ENCODE results near the gene TAF3.

DNA sequence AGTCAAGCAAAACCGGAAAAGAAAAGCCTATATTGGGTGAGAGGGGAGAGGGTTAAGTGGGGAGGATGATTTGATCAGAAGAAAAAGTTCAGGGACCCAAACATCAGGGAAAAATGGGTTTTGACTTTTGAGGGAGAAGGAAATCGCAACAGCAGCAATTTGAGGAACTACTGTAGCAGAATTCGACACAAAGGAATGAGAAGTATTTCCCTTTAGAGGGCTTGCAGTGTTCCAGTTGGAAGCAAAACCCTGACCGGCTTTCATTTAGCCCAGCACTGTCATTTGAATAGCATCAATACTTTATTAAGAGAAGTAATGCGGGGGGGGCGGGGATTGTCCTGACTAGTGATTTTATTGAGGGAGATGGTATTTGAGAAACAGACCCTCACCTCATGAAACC, 199.0 kb downstream of the TAF3 start:
- TF ChIP-seq, protein P1, sequence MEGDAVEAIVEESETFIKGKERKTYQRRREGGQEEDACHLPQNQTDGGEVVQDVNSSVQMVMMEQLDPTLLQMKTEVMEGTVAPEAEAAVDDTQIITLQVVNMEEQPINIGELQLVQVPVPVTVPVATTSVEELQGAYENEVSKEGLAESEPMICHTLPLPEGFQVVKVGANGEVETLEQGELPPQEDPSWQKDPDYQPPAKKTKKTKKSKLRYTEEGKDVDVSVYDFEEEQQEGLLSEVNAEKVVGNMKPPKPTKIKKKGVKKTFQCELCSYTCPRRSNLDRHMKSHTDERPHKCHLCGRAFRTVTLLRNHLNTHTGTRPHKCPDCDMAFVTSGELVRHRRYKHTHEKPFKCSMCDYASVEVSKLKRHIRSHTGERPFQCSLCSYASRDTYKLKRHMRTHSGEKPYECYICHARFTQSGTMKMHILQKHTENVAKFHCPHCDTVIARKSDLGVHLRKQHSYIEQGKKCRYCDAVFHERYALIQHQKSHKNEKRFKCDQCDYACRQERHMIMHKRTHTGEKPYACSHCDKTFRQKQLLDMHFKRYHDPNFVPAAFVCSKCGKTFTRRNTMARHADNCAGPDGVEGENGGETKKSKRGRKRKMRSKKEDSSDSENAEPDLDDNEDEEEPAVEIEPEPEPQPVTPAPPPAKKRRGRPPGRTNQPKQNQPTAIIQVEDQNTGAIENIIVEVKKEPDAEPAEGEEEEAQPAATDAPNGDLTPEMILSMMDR (IDR thresholded peaks at IDR 0.05): no peak
- no peak for TF ChIP-seq EZH2 (IDR thresholded peaks at IDR 0.05; ENCODE audit: borderline replicate concordance, insufficient read depth, low read depth, low read length, poor library complexity, severe bottlenecking)
